ENCODE data around the gene KLHL6. TPM values are rescaled to one million over a fixed set of nuclear protein-coding genes. Genes with fewer than 3 reads are reported as not detected.
A peak's percentile ranks its signal among the peaks of the same experiment; 100 is the strongest.

The KLHL6 gene
- total and polyA plus RNA-seq, 10 of the 15 experiments (the other 5 are each of a cell fraction or from before 2014, with no cell fraction given): 4.0 to 91.8 (median 24.4) TPM

- SMC1A ChIA-PET (ENCODE audit: uncharacterized antibody, unreplicated experiment): interaction anchor here (0.9 to 8.8 kb wide), 9 partner anchors 12 to 253 kb away, joined by 3 to 115 read pairs (median 13); no protein-coding TSS in a partner anchor
- POLR2A ChIA-PET: interaction anchor here (0.5 to 10.2 kb wide), 7 partner anchors 14 to 66 kb away, joined by 3 to 181 read pairs (median 9); no protein-coding TSS in a partner anchor
- Histone ChIP-seq H3K4me3 (no peak overlapping the region), H4K20me1 (ENCODE audit: control insufficient read depth, insufficient read depth) (no peaks in the 10 kb centered on the region), H3K9ac (ENCODE audit: control insufficient read depth, insufficient read depth, low read length) (no peak overlapping the region), H3K27me3 (replicated peaks in 1 of 2; ENCODE audit: control insufficient read depth in 2 of 2, insufficient read depth in 2 of 2, low read length in 1 of 2) (no peaks in the 10 kb centered on the region), H3K79me2 (ENCODE audit: control insufficient read depth, insufficient read depth, low read length) (no peaks in the 10 kb centered on the region), H3K4me1 (ENCODE audit: control insufficient read depth, insufficient read depth, low read length) (peaks cover 40% of the 10 kb centered on the region), H3K36me3 (ENCODE audit: control insufficient read depth in 2 of 2, insufficient read depth in 2 of 2, low read length in 1 of 2) (no peaks in the 10 kb centered on the region), H3K9me3 (replicated peaks; ENCODE audit: control insufficient read depth, insufficient read depth, low read length) (no peaks in the 10 kb centered on the region), H2AFZ (ENCODE audit: control insufficient read depth, low read depth, low read length) (no peak overlapping the region), H3K27ac (ENCODE audit: control insufficient read depth, insufficient read depth) (no peak overlapping the region), H3K4me2 (ENCODE audit: control insufficient read depth, insufficient read depth) (no peak overlapping the region)
- CTCF ChIA-PET: interaction anchor here (0.9 to 5.7 kb wide), 6 partner anchors 12 to 39 kb away, joined by 3 to 51 read pairs (median 4); no protein-coding TSS in a partner anchor
- in situ Hi-C loops (cut with MboI): no loop called here
- intact Hi-C loops (cut with micrococcal nuclease; ENCODE audit: unreplicated experiment): no loop called here
- BruUV-seq (replicated peaks): no TSS peak
- TF ChIP-seq PKNOX1 (IDR thresholded peaks at IDR 0.05): peak; percentile 50
- no peak for TF ChIP-seq ATF3 (IDR thresholded peaks at IDR 0.05; ENCODE audit: borderline replicate concordance, extremely low read depth, low read depth, low read length)
- TF ChIP-seq MAX (IDR thresholded peaks at IDR 0.05; ENCODE audit: low read depth, low read length): no peak
- no peak for TF ChIP-seq SPI1 (IDR thresholded peaks at IDR 0.05; ENCODE audit: borderline replicate concordance, insufficient read depth, low read depth, low read length)
- FAIRE-seq (no peak), ATAC-seq (no peak), DNase-seq (ENCODE audit: low read depth, low spot score) (no peak)
- RAD21 ChIA-PET (ENCODE audit: unreplicated experiment): interaction anchor here (1.1 to 12.6 kb wide), 3 partner anchors 14 to 67 kb away, joined by 3 to 245 read pairs (median 120); no protein-coding TSS in a partner anchor
- WGBS (ENCODE audit: insufficient coverage, insufficient replicate concordance, low lambda C conversion rate, missing lambda C conversion rate): 90% methylated on average over 6 of the region's 6 CpGs
Observed at GRCh38 chr3:183514021-183514420, 41.5 kb downstream of the KLHL6 start.
